SK-N-SH (cell line): ENCODE data around the gene FLRT1. TPM values are rescaled to one million over a fixed set of nuclear protein-coding genes. Genes with fewer than 3 reads are reported as not detected.

Source experiments
- CTCF ChIA-PET: fragments of 300-600, 350-600 bp; formaldehyde crosslinking; extraction: SDS; loops from one replicate; lab custom pipeline; 2021; lab: Yijun Ruan, JAX
- POLR2A ChIA-PET: fragments of 350-600 bp; sonication (Branson Sonifier 250); formaldehyde crosslinking; extraction: SDS; loops from one replicate; lab custom pipeline; 2020; ENCODE audit warnings: antibody characterized with exemption, inconsistent platforms; lab: Yijun Ruan, JAX
- DNase-seq: peaks from one replicate; pipeline ENCODE4 v3.0.0; 2012
- H2AFZ ChIP-seq: fragments of 200-600 bp; sonication (generic); 2 replicates; pipeline ENCODE4 v1.8.1; 2016; ENCODE audit warnings: antibody characterized with exemption, mild to moderate bottlenecking, low read depth
- H3F3A ChIP-seq: fragments of 200-600 bp; sonication (generic); replicated peaks from 2 replicates; pipeline ENCODE3; 2016; ENCODE audit warnings: antibody characterized with exemption, mild to moderate bottlenecking; ENCODE audit not compliant: insufficient read depth
- H3K27ac ChIP-seq, 2 experiments: fragments of 200-500 bp in 1 of 2; fragments of 200-600 bp in 1 of 2; sonication (Bioruptor generic) in 1 of 2; sonication (generic), shearing (Covaris generic) in 1 of 2; 2 replicates each; pipeline versions ENCODE4 v1.5.1 to v1.6.1; 2014 to 2016; ENCODE audit warnings: low read depth in 2 of 2, inconsistent platforms in 1 of 2, low read length in 1 of 2, mild to moderate bottlenecking in 1 of 2, mixed read lengths in 1 of 2
- H3K27me3 ChIP-seq: fragments of 200-600 bp; sonication (generic), shearing (Covaris generic); 2 replicates; pipeline ENCODE4 v1.6.1; 2016; ENCODE audit warnings: mixed run types; ENCODE audit not compliant: insufficient read depth
- H3K36me3 ChIP-seq, 2 experiments: fragments of 200-500 bp in 1 of 2; fragments of 200-600 bp in 1 of 2; sonication (Bioruptor generic) in 1 of 2; sonication (generic) in 1 of 2; replicated peaks in 1 of 2; 2 replicates each; pipeline versions ENCODE3 to v1.5.1; 2014 to 2016; ENCODE audit warnings: low read length in 1 of 2, mild to moderate bottlenecking in 1 of 2; ENCODE audit not compliant: insufficient read depth in 2 of 2, control insufficient read depth in 1 of 2
- H3K4me1 ChIP-seq, 2 experiments: fragments of 200-500 bp in 1 of 2; fragments of 200-600 bp in 1 of 2; sonication (Bioruptor generic) in 1 of 2; sonication (generic), shearing (Covaris generic) in 1 of 2; 2 replicates each; pipeline versions ENCODE4 v1.5.1 to v1.6.1; 2014 to 2016; ENCODE audit warnings: low read depth in 1 of 2, low read length in 1 of 2, mixed run types in 1 of 2; ENCODE audit not compliant: insufficient read depth in 2 of 2, control insufficient read depth in 1 of 2
- H3K4me2 ChIP-seq: fragments of 200-600 bp; sonication (generic), shearing (Covaris generic); 2 replicates; pipeline ENCODE4 v1.6.1; 2017; ENCODE audit warnings: mixed run types
- H3K4me3 ChIP-seq, 2 experiments: fragments of 200-500 bp in 1 of 2; fragments of 200-600 bp in 1 of 2; sonication (Bioruptor generic) in 1 of 2; sonication (generic), shearing (Covaris generic) in 1 of 2; 2 replicates each; pipeline versions ENCODE4 v1.5.1 to v1.8.1; 2014 to 2016; ENCODE audit warnings: low read depth in 2 of 2, inconsistent platforms in 1 of 2, low read length in 1 of 2, mild to moderate bottlenecking in 1 of 2, mixed read lengths in 1 of 2, moderate library complexity in 1 of 2
- H3K79me2 ChIP-seq: fragments of 200-600 bp; sonication (generic); 2 replicates; pipeline ENCODE4 v1.8.1; 2017; ENCODE audit warnings: mild to moderate bottlenecking; ENCODE audit not compliant: insufficient read depth
- H3K9ac ChIP-seq: fragments of 200-600 bp; sonication (generic); 2 replicates; pipeline ENCODE4 v1.6.1; 2017; ENCODE audit warnings: mixed run types
- H3K9me2 ChIP-seq: fragments of 200-600 bp; sonication (generic); 2 replicates; pipeline ENCODE4 v1.6.1; 2017; ENCODE audit warnings: mixed run types
- H3K9me3 ChIP-seq: fragments of 200-600 bp; sonication (generic); 2 replicates; pipeline ENCODE4 v1.6.1; 2017; ENCODE audit warnings: mixed run types, mild to moderate bottlenecking, moderate library complexity
- H4K20me1 ChIP-seq: fragments of 200-600 bp; sonication (generic); 2 replicates; pipeline ENCODE4 v1.6.1; 2017; ENCODE audit warnings: mild to moderate bottlenecking, mixed run types; ENCODE audit not compliant: insufficient read depth
- CHD2 ChIP-seq: fragments of 150-350 bp; IDR thresholded peaks from 2 replicates; pipeline ENCODE4 v1.6.1; 2018; ENCODE audit warnings: low read length; ENCODE audit not compliant: partially characterized antibody
- ELF1 ChIP-seq: IDR thresholded peaks from 2 replicates; pipeline ENCODE4 v1.4.0; 2012
- EP300 ChIP-seq, 2 experiments: IDR thresholded peaks; 2 replicates each; pipeline versions ENCODE4 v1.4.0 to v1.6.1; 2012; ENCODE audit warnings: borderline replicate concordance in 1 of 2, low read depth in 1 of 2, low read length in 1 of 2
- FOXJ3 ChIP-seq: sonication (generic); formaldehyde crosslinking; IDR thresholded peaks from 2 replicates; pipeline ENCODE4 v1.5.1; 2020; ENCODE audit warnings: mild to moderate bottlenecking, missing genetic modification reagents
- FOXM1 ChIP-seq: IDR thresholded peaks from 2 replicates; pipeline ENCODE4 v1.4.0; 2012; ENCODE audit warnings: low read depth, mild to moderate bottlenecking
- MXI1 ChIP-seq: IDR thresholded peaks from 2 replicates; pipeline ENCODE4 v1.6.1; 2012; ENCODE audit warnings: mild to moderate bottlenecking, low read depth, low read length, improper control_type of control experiment
- POLR2AphosphoS5 ChIP-seq: IDR thresholded peaks from 2 replicates; pipeline ENCODE4 v1.6.1; 2012; ENCODE audit warnings: low read depth, low read length
- RAD21 ChIP-seq: IDR thresholded peaks from 2 replicates; pipeline ENCODE4 v1.6.1; 2012; ENCODE audit warnings: mild to moderate bottlenecking, low read length
- RCOR1 ChIP-seq: fragments of 150-350 bp; IDR thresholded peaks from 2 replicates; pipeline ENCODE4 v1.6.1; 2017; ENCODE audit warnings: antibody characterized with exemption, low read length
- RFX5 ChIP-seq: IDR thresholded peaks from 2 replicates; pipeline ENCODE4 v1.6.1; 2012; ENCODE audit warnings: mild to moderate bottlenecking, improper control_type of control experiment, low read length
- TAF1 ChIP-seq: IDR thresholded peaks from 2 replicates; pipeline ENCODE4 v1.6.1; 2012; ENCODE audit warnings: low read depth, mild to moderate bottlenecking, low read length, moderate library complexity, borderline replicate concordance
- TEAD4 ChIP-seq: IDR thresholded peaks from 2 replicates; pipeline ENCODE4 v1.4.0; 2012; ENCODE audit warnings: mild to moderate bottlenecking, borderline replicate concordance; ENCODE audit not compliant: insufficient read depth
- WGBS: methylation state at CpG from one replicate; pipeline ENCODE4 v1.1.6; 2017; ENCODE audit warnings: low lambda C conversion rate; 5-methylcytosine and 5-hydroxymethylcytosine counted together
- polyA plus RNA-seq, 3 experiments: library from polyadenylated mRNA; depleted of rRNA; stranded (reverse); fragments of >200 nt; gene quantifications; 2 replicates each; pipeline ENCODE4 v1.2.3, GENCODE V29; 2012
- TF ChIP-seq, protein P1 (sequence below): fragments of 200-600 bp; sonication (generic); IDR thresholded peaks from 2 replicates; pipeline ENCODE4 v1.6.1; 2017; ENCODE audit warnings: antibody characterized with exemption, mild to moderate bottlenecking, moderate library complexity
- TF ChIP-seq, protein P2 (sequence below): IDR thresholded peaks from 2 replicates; pipeline ENCODE4; 2012
- TF ChIP-seq, protein P3 (sequence below): IDR thresholded peaks from 2 replicates; pipeline ENCODE4 v1.4.0; 2012; ENCODE audit warnings: low read depth, borderline replicate concordance

The FLRT1 gene
- polyA plus RNA-seq, 1 of the 3 experiments (the other 2 are of a cell fraction): 0.03 TPM

DNA sequence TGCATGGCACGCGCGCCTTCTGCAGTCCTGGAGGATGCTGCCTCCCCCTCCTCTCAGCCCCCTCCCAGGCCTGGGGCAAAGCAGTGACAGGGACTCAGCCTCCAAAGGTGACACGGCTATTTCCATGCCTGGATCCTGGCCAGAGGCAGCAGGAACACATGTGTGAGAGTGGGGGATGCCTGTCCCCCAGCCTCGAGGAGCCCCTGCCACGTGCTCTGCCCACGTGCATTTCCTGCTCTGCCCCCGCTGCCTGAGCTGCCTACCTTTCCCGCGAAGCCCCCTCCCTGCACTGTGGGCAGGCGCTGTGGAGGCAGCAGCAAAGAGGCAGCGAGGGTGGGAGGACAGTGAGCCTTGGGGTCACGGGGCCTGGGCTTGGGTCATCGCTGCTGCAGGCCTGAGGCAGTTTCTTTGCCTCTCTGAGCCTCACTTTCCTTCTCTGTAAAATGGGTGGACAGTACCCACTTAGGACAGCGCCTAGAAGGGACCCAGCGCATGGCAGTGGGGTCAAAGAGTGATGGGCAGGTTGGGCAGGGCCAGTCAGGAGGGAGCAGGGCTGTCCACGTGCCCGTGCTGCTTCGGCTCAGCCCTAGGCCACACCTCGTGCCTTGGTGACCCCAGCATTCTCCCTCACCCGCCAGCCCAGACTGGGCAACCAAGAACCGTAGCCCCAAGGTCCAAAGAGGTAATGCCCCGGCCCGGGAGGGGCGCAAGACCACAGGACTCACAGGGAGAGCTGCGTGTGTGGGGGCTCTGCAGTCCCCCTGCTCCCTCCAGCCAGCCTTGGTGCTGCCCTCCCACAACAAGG lies 48.6 kb downstream of the FLRT1 start:
- CTCF ChIA-PET: interaction anchor here (1.0 to 4.6 kb wide), 9 partner anchors 10 to 65 kb away, joined by 3 to 28 read pairs (median 4); no protein-coding TSS in a partner anchor
- peaks cover 0 to 88% of the 10 kb centered on the region in 2 experiments; a peak in 1 of 4 replicates for H3K4me1 ChIP-seq
- TF ChIP-seq RFX5 (no peak), TEAD4 (no peak), CHD2 (peak; percentile 10), FOXM1 (no peak), ELF1 (no peak), FOXJ3 (CRISPR knock-in tag) (peak; percentile 59; the same call in 1 of the 2 replicates), POLR2AphosphoS5 (no peak), MXI1 (peak; percentile 76), RCOR1 (no peak), TAF1 (no peak), RAD21 (no peak), EP300 (IDR thresholded peaks at IDR 0.05; ENCODE audit: borderline replicate concordance in 1 of 2, low read depth in 1 of 2, low read length in 1 of 2) (0 out of 4 replicates have a peak, but pooled peaks of 1 of the 2 experiments have one; percentile 23)
- TF ChIP-seq, protein P1, sequence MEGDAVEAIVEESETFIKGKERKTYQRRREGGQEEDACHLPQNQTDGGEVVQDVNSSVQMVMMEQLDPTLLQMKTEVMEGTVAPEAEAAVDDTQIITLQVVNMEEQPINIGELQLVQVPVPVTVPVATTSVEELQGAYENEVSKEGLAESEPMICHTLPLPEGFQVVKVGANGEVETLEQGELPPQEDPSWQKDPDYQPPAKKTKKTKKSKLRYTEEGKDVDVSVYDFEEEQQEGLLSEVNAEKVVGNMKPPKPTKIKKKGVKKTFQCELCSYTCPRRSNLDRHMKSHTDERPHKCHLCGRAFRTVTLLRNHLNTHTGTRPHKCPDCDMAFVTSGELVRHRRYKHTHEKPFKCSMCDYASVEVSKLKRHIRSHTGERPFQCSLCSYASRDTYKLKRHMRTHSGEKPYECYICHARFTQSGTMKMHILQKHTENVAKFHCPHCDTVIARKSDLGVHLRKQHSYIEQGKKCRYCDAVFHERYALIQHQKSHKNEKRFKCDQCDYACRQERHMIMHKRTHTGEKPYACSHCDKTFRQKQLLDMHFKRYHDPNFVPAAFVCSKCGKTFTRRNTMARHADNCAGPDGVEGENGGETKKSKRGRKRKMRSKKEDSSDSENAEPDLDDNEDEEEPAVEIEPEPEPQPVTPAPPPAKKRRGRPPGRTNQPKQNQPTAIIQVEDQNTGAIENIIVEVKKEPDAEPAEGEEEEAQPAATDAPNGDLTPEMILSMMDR: no peak
- TF ChIP-seq, protein P2, sequence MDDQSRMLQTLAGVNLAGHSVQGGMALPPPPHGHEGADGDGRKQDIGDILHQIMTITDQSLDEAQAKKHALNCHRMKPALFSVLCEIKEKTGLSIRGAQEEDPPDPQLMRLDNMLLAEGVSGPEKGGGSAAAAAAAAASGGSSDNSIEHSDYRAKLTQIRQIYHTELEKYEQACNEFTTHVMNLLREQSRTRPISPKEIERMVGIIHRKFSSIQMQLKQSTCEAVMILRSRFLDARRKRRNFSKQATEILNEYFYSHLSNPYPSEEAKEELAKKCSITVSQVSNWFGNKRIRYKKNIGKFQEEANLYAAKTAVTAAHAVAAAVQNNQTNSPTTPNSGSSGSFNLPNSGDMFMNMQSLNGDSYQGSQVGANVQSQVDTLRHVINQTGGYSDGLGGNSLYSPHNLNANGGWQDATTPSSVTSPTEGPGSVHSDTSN: no peak
- TF ChIP-seq, protein P3, sequence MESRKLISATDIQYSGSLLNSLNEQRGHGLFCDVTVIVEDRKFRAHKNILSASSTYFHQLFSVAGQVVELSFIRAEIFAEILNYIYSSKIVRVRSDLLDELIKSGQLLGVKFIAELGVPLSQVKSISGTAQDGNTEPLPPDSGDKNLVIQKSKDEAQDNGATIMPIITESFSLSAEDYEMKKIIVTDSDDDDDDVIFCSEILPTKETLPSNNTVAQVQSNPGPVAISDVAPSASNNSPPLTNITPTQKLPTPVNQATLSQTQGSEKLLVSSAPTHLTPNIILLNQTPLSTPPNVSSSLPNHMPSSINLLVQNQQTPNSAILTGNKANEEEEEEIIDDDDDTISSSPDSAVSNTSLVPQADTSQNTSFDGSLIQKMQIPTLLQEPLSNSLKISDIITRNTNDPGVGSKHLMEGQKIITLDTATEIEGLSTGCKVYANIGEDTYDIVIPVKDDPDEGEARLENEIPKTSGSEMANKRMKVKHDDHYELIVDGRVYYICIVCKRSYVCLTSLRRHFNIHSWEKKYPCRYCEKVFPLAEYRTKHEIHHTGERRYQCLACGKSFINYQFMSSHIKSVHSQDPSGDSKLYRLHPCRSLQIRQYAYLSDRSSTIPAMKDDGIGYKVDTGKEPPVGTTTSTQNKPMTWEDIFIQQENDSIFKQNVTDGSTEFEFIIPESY: no peak
- no peak overlapping the region for H3K9ac ChIP-seq
- no peaks in the 10 kb centered on the region for H3K36me3 ChIP-seq
- H3K27ac ChIP-seq: peak overlapping the region in 1 of 2 experiments; percentile 98; a peak in 2 of 4 replicates
- no peaks in the 10 kb centered on the region for H3K79me2 ChIP-seq
- H3K9me3 ChIP-seq: no peaks in the 10 kb centered on the region
- H3F3A ChIP-seq: no peaks in the 10 kb centered on the region
- POLR2A ChIA-PET: interaction anchor here (1.1 to 1.5 kb wide), 3 partner anchors 12 to 28 kb away, joined by 3 to 8 read pairs (median 3); no protein-coding TSS in a partner anchor
- H3K4me2 ChIP-seq: no peak overlapping the region
- WGBS: 100% methylated on average over 8 of the region's 26 CpGs
- no peaks in the 10 kb centered on the region for H3K27me3 ChIP-seq
- no peak overlapping the region for H2AFZ ChIP-seq
- no peak overlapping the region for H3K4me3 ChIP-seq
- no peak for DNase-seq
- H3K9me2 ChIP-seq: no peaks in the 10 kb centered on the region
- no peaks in the 10 kb centered on the region for H4K20me1 ChIP-seq
